ENCODE measurements around the gene KBTBD2.

- no peak for TF ChIP-seq CTCF (IDR thresholded peaks at IDR 0.05)
- no peak for TF ChIP-seq POLR2A (IDR thresholded peaks at IDR 0.05)
Measured at GRCh38 chr7:32935558-32935957, 44.0 kb upstream of the KBTBD2 start.
